Motor neuron (in vitro differentiated cells): ENCODE data around the gene RHOBTB3. TPM values are rescaled to one million over a fixed set of nuclear protein-coding genes. Genes with fewer than 3 reads are reported as not detected.
A peak's percentile ranks its signal among the peaks of the same experiment; 100 is the strongest.
"Not testable (repeated sequence)": the region's sequence is repeated elsewhere in the genome, so short reads cannot be mapped to it uniquely, and the experiment has no call there.

Source experiments
- ATAC-seq, 8 experiments: fragments of 200-7000 bp; cut with Tn5 transposase; replicated peaks in 6 of 8; 2 replicates each; pipeline ENCODE4 v1.8.0; 2021; ENCODE audit warnings: mild to moderate bottlenecking in 8 of 8, moderate library complexity in 8 of 8
- H3K27ac ChIP-seq, 2 donors: fragments of 250-450 bp; sonication (Bioruptor Pico); 2 replicates each; pipeline ENCODE4 v1.9.0; 2021; ENCODE audit warnings: antibody characterized with exemption in 2 of 2, mild to moderate bottlenecking in 2 of 2, moderate library complexity in 1 of 2
- H3K4me1 ChIP-seq, 2 donors: fragments of 250-450 bp; sonication (Bioruptor Pico); replicated peaks in 1 of 2; 2 replicates each; pipeline ENCODE4 v1.6.1; 2021; ENCODE audit warnings: antibody characterized with exemption in 2 of 2, mild to moderate bottlenecking in 2 of 2, moderate library complexity in 1 of 2
- H3K4me3 ChIP-seq, 5 donors: fragments of 250-450 bp; sonication (Bioruptor Pico); 2 replicates each; pipeline ENCODE4 v1.9.0; 2021; ENCODE audit warnings: antibody characterized with exemption in 5 of 5, mild to moderate bottlenecking in 5 of 5, moderate library complexity in 4 of 5
- WGBS, 10 experiments: fragments of 450-650 bp; shearing (Covaris generic); methylation state at CpG; one replicate each; pipeline ENCODE4 v1.0.0; 2022; 5-methylcytosine and 5-hydroxymethylcytosine counted together
- in situ Hi-C, 9 experiments: fragments of 400-800 bp; cut with MboI; loops; one replicate each; pipeline ENCODE4 v1.15.0; 2021; ENCODE audit warnings: low sequenced_read_pairs in 9 of 9, low pct_unique_long_range_greater_than_20kb in 2 of 9; ENCODE audit not compliant: unreplicated experiment in 9 of 9
- total RNA-seq, 8 experiments: library from RNA; unstranded; fragments of 300-600 nt; gene quantifications; 2 replicates each; pipeline versions ENCODE4 v1.2.3 to v1.2.4, GENCODE V29; 2022

Gene RHOBTB3
- total RNA-seq, 8 experiments from 2014 or later: 28.4 to 296 (median 59.4) TPM

DNA sequence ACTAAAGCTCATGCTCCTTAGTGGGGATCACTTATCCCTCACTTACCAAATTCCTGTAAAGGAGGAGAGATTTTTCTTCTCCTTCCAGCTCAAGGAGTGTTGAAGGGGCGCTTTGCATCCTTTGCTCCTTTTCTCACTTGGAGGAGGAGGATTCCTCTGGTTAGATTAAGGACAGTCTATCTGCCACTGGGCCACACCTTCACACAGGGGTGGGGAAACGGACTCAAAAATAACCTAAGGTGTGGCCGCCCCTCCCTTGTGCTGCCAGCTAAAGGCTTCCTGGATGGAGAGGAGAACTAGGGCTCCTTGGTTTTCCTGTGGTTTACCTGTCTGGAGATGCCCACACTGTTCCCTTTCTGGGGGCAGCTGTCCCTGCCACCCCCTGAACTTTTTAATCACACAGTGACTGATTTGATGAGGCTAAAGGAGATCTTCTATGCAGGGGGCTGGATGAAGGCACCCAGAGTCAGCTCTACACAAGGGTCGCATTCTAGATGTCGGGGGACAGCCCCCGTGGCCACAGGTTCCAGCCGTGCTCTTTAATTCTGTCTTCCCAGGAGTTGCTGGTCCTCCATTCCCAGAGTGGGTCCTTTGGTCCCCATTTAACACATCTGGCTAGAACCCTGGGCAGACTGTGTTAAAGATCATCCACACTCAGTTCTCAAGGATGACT lies 77.0 kb downstream of the RHOBTB3 start:
- no peak for ATAC-seq
- in situ Hi-C loops: no loop called here
- H3K4me1 ChIP-seq: no peaks in the 10 kb centered on the region

DNA sequence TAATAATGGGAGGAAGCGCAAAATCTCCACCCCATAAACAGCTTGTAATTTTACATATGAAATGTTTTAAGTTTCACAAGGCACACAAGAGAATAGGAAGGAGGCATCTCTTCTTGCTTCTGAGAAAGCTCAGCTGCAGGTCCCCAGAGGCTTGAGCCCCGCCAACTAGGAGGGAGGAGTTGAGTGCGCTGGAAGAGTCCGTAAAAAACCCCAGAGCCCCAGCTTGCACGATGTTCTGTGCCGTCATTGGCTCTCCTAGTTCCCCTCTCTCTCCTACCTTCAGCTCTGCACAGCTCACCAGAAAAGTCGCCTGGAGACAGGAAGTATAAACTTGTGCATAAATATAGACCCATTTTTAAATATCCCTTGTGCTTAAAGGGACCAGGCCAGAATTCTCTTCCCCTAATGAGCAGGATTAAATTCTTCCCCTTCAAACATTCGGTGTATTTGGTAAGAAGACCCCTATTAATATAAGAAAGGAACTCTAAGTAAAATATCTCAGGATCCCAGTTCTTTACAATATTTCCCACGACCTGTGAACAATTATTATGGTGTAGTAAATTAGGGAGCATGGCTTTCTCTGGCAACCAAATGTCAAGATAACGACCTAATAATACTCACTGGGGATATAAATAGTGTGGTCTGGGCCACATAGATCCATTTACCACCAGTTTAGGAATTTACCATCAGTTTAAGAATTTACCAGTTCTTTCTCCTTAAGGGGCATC lies 77.7 kb downstream of the RHOBTB3 start:
- Histone ChIP-seq H3K4me1 (no peaks in the 10 kb centered on the region), H3K4me3 (no peak overlapping the region), H3K27ac (no peak overlapping the region)
- 5 to 92% (median 60%) methylated on average over 2 to 8 of the region's 10 CpGs for WGBS, 10 experiments
- in situ Hi-C loops: no loop called here
- ATAC-seq: peak in 4 of 8 experiments; percentile 39 to 100 (median 98)

More for the DNA sequence above, 77.0 kb downstream of the RHOBTB3 start:
- Histone ChIP-seq H3K4me3 (no peak overlapping the region), H3K27ac (no peak overlapping the region)
- WGBS, 10 experiments: 45 to 92% (median 85%) methylated on average over 1 to 4 of the region's 7 CpGs; no CpG with 5 or more reads in 6 of the 10 experiments

DNA sequence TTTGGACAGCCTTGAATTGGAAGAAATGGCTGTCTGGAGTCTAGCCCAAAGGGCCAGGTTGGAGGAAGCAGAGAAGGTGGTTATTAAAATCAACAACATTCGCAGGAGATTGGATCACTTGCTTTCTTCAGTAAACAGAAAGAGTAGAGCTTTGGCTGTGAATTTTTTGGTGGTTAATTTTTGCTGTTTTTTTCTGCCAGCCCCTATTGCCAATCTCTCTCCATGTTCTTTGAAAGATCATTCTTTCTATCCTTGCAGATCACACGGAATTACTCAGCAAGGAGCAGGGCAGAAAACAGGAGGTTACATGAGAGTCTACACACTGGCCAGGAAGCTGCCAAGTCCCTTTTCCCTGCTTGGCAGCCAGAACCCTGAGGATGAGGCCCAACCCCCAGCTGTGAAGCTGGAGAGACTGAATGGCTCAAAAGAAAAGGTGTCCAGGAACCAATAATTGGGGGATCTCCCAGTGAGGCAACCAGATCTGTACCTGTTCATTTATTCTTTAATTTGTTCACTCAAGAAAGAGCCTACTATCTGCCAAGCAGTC lies 78.4 kb downstream of the RHOBTB3 start:
- no peak overlapping the region for H3K27ac ChIP-seq

DNA sequence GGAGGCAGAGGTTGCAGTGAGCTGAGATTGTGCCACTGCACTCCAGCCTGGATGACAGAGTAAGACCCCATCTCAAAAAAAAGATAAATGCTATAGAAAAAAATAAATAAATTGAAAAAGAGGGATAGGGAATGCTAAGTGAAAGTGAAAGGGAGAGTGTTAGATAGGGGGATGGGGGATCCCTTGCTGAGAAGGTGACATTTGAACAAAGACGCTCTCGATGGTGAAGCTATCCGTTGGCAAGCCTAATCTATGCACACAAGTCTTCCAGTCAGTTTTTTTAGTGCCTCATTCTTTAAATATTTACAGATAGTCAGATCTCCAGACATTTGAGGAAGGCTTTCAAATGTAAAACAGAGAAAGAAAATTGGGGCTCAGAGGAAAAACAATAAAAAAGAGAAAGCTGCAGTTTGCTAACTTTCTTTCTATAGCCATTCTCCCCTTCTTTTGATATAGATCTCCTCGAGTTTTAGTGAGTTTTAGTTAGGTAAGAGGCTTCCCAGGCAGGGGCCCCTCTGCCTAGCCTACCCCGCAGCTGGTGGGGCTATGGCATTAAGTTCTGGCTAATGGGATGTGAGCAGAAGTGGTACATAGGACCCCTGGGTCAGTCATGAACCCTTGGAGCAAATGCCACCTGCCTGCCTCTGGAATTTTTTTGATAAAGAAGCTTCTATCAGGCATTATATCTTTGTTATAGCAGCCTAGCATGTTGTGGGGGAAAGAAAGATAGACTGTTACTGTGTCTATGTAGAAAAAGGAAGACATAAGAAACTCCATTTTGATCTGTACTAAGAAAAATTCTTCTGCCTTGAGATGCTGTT lies 79.4 kb downstream of the RHOBTB3 start:
- H3K4me1 ChIP-seq: no peaks in the 10 kb centered on the region
- 20 to 100% (median 55%) methylated on average over 1 to 5 of the region's 5 CpGs; no CpG with 5 or more reads in 2 of the 10 experiments for WGBS, 10 experiments
- no peak overlapping the region for H3K27ac ChIP-seq
- H3K4me3 ChIP-seq: no peak overlapping the region
- ATAC-seq: peak in 1 of 8 experiments; percentile 70
- in situ Hi-C loops: no loop called here

More for the DNA sequence above, 78.4 kb downstream of the RHOBTB3 start:
- 10 to 90% (median 60%) methylated on average over 1 to 2 of the region's 2 CpGs; no CpG with 5 or more reads in 3 of the 10 experiments for WGBS, 10 experiments
- in situ Hi-C loops: no loop called here
- ATAC-seq: peak in 1 of 8 experiments; percentile 27
- Histone ChIP-seq H3K4me3 (no peak overlapping the region), H3K4me1 (no peaks in the 10 kb centered on the region)

DNA sequence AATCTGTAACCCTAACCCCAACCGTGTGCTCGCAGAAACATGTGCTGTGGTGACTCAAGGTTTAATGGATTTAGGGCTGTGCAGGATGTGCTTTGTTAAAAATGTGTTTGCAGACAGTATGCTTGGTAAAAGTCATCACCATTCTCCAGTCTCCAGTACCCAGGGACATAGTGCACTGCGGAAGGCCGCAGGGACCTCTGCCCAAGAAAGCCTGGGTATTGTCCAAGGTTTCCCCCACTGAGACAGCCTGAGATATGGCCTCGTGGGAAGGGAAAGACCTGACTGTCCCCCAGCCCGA lies 79.9 kb downstream of the RHOBTB3 start:
- WGBS, 10 experiments: 48 to 100% (median 90%) methylated on average over 2 of the region's 6 CpGs; no CpG with 5 or more reads in 5 of the 10 experiments
- ATAC-seq, H3K4me1 ChIP-seq, H3K27ac ChIP-seq, H3K4me3 ChIP-seq, in situ Hi-C loops: not testable (repeated sequence)

DNA sequence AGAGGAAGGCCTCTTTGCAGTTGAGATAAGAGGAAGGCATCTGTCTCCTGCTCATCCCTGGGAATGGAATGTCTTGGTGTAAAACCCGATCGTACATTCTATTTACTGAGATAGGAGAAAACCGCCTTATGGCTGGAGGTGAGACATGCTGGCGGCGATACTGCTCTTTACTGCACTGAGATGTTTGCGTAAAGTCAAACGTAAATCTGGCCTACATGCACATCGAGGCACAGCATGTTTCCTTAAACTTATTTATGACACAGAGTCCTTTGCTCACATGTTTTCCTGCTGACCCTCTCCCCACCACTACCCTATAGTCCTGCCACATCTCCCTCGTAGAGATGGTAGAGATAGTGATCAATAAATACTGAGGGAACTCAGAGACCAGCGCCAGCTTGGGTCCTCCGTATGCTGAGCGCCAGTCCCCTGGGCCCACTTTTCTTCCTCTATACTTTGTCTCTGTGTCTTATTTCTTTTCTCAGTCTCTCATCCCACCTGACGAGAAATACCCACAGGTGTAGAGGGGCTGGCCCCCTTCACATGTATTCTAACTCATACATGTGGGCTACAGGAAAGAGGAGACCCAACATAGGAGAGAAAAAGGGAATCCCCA lies 80.4 kb downstream of the RHOBTB3 start:
- WGBS, 10 experiments: 85 to 100% (median 97%) methylated on average over 1 to 4 of the region's 13 CpGs; no CpG with 5 or more reads in 6 of the 10 experiments
- H3K4me3 ChIP-seq, in situ Hi-C loops, H3K4me1 ChIP-seq, ATAC-seq, H3K27ac ChIP-seq: not testable (repeated sequence)

DNA sequence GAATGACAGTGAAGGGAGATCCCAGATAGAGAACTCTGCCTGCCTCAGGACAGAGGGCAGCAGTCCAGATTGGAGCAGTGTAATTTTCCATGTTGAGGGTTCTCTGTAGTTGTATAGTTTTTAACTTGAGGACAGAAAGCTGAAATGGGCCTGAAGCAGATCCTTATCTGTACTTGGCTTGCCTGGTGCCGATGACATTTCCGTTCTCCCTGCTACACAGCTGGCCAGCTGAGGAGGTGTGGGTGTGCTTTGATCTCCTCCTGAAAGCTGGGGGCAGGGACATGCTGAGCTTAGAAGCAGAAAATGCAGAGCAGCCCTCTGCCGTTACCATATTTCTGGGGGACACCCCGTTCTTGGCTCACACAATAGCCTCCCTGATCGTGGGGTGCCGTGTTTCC lies 80.9 kb downstream of the RHOBTB3 start:
- no peak for ATAC-seq
- in situ Hi-C loops: no loop called here
- Histone ChIP-seq H3K27ac (no peak overlapping the region), H3K4me1 (no peaks in the 10 kb centered on the region), H3K4me3 (no peak overlapping the region)
- 26 to 100% (median 87%) methylated on average over 1 to 4 of the region's 6 CpGs; no CpG with 5 or more reads in 2 of the 10 experiments for WGBS, 10 experiments

DNA sequence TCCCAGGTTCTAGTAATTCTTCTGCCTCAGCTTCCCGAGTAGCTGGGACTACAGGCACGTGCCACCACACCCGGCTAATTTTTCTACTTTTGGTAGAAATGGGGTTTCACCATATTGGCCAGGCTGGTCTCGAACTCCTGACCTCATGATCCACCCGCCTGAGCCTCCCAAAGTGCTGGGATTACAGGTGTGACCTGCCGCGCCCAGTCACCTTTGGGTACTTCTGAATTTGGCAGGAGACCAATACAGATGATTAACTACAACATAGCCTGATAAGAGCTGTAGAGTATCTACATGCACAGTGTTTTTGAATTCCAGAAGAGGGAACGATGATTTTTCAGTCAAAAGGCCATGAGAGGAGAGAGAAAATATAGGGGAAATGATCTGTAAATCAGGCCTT lies 81.9 kb downstream of the RHOBTB3 start:
- 80 to 100% (median 93%) methylated on average over 1 to 5 of the region's 8 CpGs; no CpG with 5 or more reads in 5 of the 10 experiments for WGBS, 10 experiments
- ATAC-seq, H3K27ac ChIP-seq, H3K4me3 ChIP-seq, H3K4me1 ChIP-seq, in situ Hi-C loops: not testable (repeated sequence)

DNA sequence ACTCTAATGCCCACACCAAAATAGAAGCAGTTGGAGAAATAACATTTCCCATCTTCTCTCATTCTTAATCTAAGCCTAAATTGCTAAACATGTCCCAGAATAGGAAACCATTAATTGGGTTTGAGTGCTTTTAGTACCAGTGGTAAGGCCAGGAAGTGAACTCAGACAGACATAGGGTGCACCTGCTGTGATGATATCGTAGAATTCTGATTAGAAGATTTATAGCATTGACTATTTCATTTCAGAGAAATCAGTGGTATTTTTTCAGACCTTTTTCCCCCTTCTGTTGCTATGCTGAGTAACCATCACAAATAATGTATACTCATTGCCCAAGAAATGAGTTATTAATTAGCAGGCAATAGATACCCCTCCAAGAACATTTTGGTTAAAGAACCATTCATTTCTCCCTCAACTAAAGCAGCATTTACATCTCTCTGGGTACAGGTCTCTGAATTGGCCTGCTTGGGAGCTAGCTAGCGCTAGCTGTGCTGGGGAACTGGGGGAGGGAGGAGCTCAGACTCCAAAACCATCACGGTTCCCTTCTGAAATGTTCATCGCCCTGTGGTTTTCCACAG lies 84.1 kb downstream of the RHOBTB3 start:
- H3K4me3 ChIP-seq: no peak overlapping the region
- H3K4me1 ChIP-seq: peaks cover 5 to 8% of the 10 kb centered on the region in 2 donors
- WGBS, 10 experiments: 80 to 100% (median 89%) methylated on average over 1 to 4 of the region's 4 CpGs; no CpG with 5 or more reads in 4 of the 10 experiments
- no peak overlapping the region for H3K27ac ChIP-seq
- in situ Hi-C loops: no loop called here
- ATAC-seq: no peak

DNA sequence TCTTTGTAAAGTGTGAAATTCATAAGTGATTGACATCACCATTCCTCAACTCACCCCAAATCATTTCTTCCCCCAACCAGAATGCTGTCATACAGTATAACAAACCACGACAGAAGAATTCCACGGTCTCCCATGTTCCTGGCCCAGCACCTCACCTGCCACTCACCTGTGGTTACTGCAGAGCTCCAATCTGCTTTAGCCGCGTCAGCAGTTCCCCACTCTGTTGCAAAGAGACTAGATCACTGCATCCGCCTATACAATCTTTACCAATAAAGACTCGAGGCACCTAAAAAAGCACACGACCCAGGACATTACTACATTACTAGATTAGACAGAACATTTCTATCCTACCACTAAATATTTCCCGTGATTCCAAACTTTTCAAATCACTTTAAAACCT lies 85.2 kb downstream of the RHOBTB3 start:
- ATAC-seq: no peak
- in situ Hi-C loops: no loop called here
- H3K27ac ChIP-seq: no peak overlapping the region
- 88 to 100% (median 91%) methylated on average over 1 to 8 of the region's 8 CpGs; no CpG with 5 or more reads in 1 of the 10 experiments for WGBS, 10 experiments
- H3K4me1 ChIP-seq: peaks cover 8 to 11% of the 10 kb centered on the region in 2 donors
- H3K4me3 ChIP-seq: no peak overlapping the region

DNA sequence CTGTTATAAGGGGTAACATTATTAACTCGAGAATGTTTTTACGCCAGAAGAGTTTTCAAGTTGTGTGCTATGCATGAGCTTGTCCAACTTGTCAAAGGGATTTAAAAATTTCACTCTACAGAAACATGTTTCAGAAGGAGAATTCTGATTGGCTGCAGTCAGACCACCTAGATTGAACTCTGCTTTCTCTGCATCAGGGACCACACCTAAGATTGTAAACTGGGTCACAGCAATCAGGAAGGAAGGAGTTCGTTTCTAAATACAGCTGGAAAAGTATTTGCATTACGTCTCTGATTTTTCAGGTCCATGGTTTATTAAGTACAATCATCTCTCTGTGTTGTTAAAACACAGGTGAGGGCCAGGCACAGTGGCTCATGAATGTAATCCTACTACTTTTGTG lies 85.6 kb downstream of the RHOBTB3 start:
- Histone ChIP-seq H3K4me1 (peaks cover 12 to 14% of the 10 kb centered on the region in 2 donors), H3K4me3 (no peak overlapping the region), H3K27ac (no peak overlapping the region)
- 76 to 100% (median 84%) methylated on average over 1 to 4 of the region's 4 CpGs; no CpG with 5 or more reads in 3 of the 10 experiments for WGBS, 10 experiments
- ATAC-seq: no peak
- in situ Hi-C loops: no loop called here

DNA sequence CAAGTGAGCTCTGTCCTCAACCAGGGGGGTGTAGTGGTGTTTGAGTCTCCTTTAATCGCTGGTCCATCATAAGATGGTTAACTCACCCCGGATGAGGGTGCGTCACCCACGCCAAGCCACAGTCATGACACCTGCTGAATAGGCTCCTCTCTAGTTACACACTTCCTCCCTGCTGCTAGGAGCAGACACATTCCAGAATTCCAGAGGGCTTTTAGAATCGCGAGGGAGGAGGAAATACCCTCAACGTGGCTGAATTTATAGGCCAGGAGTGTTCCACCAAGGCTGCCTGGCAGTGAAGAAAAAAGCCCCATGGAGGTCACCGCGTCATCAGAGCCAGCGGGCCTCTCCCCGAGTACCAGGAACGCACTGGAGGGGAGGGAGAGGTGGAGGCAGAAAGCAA lies 86.3 kb downstream of the RHOBTB3 start:
- in situ Hi-C loops: no loop called here
- no peak overlapping the region for H3K4me3 ChIP-seq
- WGBS, 10 experiments: 0 to 95% (median 47%) methylated on average over 1 to 9 of the region's 12 CpGs; no CpG with 5 or more reads in 1 of the 10 experiments
- ATAC-seq: peak in 1 of 8 experiments; percentile 34
- no peak overlapping the region for H3K27ac ChIP-seq
- peaks cover 12 to 14% of the 10 kb centered on the region in 2 donors for H3K4me1 ChIP-seq
